Measurements from ENCODE around the gene ZBTB20.

DNA sequence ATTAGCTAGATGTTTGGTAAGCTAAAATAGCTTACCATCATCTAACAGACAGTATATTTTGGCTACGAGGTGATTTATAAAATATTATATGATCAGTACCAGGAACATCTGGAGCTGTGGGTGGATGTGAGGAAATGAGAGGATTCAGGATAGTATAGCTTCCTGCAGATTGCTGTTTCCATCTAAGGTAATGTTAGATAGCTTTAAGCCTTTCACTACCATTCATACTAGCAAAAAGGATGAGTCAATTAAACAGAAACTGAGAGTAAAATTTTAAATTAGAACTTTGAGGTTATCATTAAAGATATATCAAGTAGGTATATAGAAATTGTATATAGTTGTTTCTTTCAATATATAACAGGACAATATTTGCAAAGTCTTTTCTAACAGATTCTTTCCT lies 8.0 kb downstream of the ZBTB20 start:
- TF ChIP-seq, protein P1, sequence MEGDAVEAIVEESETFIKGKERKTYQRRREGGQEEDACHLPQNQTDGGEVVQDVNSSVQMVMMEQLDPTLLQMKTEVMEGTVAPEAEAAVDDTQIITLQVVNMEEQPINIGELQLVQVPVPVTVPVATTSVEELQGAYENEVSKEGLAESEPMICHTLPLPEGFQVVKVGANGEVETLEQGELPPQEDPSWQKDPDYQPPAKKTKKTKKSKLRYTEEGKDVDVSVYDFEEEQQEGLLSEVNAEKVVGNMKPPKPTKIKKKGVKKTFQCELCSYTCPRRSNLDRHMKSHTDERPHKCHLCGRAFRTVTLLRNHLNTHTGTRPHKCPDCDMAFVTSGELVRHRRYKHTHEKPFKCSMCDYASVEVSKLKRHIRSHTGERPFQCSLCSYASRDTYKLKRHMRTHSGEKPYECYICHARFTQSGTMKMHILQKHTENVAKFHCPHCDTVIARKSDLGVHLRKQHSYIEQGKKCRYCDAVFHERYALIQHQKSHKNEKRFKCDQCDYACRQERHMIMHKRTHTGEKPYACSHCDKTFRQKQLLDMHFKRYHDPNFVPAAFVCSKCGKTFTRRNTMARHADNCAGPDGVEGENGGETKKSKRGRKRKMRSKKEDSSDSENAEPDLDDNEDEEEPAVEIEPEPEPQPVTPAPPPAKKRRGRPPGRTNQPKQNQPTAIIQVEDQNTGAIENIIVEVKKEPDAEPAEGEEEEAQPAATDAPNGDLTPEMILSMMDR (IDR thresholded peaks at IDR 0.05) = no peak
- TF ChIP-seq POLR2A (IDR thresholded peaks at IDR 0.05) (no peak), POLR2AphosphoS5 (IDR thresholded peaks at IDR 0.05) (no peak)
